Iris pigment epithelial cell (primary cell): ENCODE measurements around the gene FAM110D.

Source experiments
- DNase-seq: peaks from one replicate; pipeline ENCODE4 v3.0.0-alpha.2; 2011; ENCODE audit warnings: low read depth

Gene FAM110D

DNA sequence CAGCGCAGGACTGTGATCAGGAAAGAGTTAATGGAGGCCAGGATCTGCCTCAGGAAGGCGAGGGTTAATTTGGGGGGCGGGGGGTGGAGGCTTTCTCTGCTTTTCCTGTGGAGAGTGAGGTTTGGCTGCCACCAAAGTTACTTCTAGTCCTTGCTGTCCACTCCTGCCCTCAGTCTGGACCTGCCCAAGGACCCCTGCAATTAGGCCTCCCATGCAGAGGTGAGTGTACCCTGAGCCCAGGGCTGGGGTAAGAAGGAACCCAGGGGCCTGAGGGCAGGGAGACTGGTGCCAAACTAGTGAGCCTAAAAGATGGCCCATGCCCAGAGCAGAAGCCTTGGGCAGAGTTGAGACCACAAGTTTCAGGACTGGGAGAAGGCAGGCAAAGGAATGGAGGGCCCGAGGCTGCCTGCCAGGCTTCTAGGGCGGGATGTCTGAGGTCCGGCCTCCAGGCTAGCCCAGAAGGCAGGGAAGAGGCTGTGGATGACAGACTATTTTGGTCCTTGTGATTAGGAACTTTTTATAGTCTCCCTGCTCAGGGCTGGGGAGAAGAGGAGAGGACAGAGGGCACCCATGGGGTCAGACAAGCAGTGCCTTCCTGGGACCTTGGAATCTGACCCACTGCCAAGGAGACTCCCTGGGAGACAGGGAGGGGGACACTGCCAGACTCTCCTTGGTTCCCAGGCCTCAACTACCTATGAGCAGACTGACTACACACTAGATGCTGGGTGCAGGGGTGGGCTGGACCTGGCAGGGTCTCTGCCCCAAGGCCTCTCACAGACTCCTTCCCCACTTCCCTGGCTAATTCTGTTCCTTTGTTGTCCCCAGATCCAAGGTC lies at the start of gene FAM110D:
TSS of gene FAM110D (plus strand) at position 172 of the 835 bp plus-strand sequence. CDS start 2,213 bp downstream, outside the sequence.
- no peak for DNase-seq

DNA sequence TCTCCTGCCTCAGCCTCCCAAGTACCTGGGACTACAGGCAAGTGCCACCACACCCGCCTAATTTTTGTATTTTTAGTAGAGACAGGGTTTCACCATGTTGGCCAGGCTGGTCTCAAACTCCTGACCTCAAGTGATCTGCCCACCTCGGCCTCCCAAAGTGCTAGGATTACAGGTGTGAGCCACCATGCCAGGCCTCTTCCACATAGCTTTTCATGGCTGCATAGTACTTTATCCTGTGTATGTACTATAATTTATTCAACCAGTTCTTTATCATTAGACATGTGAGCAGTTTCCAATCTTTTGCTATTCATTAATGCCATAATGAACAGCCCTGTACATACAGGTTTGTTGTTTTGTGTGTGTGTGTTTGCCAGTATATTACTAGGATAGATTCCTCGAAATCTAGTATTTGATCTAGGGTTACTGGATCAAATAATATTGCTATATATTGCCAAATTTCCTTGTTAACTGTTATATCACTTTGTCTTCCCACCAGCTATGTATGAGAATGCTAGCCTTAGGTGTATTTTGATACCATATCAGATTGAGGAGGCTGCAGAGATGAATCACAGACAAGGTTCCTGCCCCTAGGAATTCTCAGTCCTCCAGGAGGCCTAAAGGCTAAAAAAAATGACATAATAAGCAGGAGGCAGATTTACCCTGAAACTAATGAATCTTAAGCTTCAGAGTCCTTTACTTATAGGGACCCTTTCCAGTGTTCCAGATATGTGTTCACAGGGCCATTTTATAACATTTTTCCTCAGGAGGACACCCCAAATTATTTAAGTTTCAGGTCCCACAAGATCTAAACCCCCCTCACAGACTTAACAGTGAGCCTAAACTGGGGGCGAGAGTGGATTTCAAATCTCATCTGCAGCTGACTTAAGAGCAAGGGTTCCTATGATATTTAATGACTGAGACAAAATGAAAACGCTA lies 49.4 kb upstream of the FAM110D start:
- DNase-seq: no peak

DNA sequence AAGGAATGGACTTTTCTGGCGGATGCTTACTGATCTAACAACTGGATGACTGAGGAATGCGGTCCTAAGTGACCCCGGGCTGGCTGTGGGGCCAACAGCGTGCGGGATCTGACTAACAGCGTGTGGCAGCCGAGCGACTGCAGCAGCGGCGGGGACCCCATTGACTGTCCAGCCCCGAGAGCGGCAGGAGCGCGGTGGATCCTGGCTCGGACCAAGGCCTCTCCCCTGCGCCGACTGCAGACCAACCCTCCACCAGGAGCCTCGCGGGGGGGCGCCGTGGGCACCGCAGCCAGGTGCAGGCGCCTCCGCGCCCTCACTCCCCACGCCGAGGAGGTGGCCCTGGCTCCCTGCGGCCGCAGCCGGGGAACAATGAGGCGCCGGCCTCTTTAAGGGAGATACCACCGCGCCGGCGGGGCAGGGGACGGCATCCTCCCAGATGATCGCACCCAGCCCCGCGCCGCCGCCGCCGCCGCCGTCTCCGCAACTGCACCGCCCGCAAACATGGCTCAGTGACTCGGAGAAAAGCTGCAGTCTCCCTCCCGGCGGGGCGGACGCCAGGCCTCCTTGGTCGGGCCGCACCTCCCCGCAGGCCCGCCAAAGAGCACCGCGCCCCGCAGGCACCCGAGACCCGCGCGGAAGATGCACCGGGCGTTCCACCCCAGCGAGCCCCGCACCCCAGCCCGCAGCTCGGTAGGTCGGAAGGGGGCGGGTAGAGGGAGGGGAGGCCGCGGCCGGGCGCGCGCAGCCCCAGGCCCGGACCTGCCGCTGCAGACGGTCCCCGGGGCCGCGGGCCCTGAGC lies 47.9 kb upstream of the FAM110D start:
- DNase-seq: peak; percentile 65

DNA sequence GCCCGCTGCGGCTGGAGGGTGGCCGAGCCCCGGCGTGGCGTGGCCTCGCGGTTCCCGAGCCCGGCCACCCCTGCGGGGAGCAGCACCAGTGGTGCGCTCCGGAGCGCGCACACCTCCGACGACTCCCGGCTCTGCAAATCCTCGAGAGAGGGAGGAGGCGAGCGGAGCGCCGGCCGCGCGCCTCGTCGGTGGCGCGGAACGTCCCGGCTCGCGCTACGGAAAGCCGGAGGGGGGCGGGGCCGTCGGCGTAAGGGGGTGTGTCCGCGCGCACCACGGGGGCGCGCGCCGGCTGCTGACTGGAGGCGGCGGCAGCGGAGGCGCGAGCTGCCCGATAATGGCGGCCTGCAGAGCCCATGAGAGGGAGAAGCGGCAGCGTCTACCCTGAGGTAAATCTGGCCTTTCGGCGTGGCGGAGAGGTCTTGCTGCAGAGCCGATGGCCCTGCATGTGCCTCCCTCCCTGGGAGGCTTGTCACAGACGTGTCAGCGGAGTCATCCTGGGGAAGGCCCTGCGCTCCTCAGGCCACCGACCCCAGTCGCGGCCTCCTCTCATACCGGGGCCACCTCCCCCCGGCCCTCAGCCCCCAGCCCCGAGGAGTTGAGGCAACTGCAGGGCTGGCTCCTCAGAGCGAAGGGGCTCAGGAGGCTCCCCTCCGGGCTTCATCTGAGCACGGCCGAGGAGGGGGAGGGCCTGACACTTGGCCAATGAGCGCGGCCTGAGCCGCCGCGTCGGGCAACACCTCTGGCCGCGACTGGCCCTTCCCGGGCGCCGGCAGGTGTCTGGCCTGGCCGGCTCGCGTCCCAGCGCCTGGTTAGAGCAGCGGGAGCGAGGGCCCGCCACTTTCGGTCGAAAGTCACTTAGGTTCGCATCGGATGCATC lies 47.1 kb upstream of the FAM110D start, which contains the start of gene PDIK1L:
TSS of gene PDIK1L (plus strand) at position 295 of the 877 bp plus-strand sequence. CDS start 2,485 bp downstream, outside the sequence.
- peak; percentile 98 for DNase-seq

DNA sequence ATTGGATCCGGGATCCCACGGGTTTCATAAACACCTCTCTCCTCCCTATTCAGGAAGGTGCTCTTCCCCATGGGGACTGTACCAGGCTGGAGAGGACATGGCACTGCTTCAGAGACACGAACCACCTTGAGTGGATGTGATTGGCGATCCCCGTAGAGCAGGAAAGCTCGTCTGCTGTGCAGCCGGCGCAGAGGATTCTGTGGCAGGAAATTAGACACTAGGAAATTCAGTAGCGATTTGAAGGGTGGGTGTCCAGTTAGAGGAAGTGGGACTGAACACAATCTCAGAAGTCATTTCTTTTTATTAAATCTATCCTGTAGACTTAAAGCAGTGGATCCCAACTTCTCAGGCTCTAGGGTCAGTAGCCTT lies 46.5 kb upstream of the FAM110D start:
- DNase-seq: no peak

DNA sequence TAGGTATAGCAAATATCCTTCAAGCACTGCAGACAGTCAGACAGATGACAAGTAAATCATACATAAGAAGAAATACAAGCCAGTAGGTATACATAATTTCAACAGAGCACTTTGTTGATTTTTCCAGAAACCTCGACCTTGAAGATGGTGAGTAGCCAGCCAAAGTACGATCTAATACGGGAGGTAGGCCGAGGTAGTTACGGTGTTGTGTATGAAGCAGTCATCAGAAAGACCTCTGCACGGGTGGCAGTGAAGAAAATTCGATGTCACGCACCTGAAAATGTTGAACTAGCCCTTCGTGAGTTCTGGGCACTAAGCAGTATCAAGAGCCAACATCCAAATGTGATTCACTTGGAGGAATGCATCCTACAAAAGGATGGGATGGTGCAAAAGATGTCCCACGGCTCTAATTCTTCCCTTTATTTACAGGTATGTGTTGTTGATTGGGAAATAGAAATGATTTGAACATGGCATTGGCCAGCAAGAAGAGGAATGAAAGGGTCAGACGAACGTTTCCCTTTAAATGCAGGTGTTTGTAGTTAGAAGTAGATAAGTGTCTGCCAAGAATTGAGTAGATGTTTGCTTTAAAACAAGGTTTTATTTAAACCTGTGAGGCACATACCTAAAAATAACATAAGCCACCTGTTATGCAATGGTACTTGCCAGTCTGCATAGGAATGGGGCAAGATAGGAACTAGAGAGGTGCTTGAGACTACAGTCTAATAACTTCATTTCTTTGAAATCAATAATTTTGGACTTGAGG lies 44.5 kb upstream of the FAM110D start:
- DNase-seq: no peak

DNA sequence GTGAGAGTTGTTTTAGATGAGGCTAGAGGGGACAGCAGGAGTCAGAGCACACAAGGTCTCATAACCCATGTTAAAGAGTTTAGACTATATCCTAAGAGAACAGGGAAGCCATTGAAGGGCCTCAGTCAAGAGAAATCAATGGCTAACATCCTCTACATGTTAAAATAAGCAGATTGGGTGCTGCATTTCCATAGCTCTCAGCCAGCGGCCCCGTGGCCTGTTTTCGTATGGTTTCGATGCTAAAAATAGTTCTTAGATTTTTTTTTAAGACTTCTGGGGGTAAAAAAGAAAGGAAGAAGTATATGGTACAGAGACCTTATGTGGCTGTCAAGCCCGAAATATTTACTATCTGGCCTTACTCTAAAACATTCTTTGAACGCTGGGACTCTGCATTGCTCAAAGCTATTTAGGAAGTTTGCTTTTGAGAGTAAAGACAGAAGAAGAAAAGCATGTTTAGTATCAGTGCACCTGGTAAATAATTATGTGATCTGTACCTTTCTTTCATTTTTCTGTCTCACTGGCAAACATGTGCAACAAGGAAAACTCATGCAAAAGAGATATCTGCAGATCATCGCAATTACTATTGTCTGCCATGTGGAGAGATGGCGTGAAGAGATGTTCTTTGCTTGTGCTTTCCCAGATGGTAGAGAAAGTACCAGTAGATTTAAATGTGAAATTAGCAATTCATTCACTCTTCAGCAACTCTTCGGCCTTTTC lies 38.8 kb upstream of the FAM110D start:
- DNase-seq: no peak

DNA sequence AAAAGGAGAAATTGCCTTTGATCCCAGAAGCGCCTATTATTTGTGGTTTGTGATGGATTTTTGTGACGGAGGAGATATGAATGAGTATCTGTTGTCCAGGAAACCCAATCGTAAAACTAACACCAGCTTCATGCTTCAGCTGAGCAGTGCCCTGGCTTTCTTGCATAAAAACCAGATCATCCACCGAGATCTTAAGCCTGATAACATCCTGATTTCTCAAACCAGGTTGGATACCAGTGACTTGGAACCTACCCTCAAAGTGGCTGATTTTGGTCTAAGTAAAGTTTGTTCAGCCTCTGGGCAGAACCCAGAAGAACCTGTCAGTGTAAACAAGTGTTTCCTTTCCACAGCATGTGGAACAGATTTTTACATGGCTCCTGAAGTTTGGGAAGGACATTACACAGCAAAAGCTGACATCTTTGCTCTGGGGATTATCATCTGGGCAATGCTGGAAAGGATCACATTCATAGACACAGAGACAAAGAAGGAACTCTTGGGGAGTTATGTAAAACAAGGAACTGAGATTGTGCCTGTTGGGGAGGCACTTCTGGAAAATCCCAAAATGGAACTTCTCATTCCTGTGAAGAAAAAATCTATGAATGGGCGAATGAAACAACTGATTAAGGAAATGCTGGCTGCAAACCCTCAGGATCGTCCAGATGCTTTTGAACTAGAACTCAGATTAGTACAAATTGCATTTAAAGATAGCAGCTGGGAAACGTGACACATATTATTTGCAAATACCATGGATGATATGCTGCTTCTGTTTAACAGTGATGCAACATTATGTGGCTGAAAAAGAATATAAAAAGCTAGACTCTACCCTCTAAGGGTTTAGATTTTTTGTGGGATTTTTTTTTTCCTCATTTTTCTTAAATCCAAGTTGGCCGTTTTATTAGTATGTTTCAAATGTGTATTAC lies 36.8 kb upstream of the FAM110D start:
- DNase-seq: no peak

DNA sequence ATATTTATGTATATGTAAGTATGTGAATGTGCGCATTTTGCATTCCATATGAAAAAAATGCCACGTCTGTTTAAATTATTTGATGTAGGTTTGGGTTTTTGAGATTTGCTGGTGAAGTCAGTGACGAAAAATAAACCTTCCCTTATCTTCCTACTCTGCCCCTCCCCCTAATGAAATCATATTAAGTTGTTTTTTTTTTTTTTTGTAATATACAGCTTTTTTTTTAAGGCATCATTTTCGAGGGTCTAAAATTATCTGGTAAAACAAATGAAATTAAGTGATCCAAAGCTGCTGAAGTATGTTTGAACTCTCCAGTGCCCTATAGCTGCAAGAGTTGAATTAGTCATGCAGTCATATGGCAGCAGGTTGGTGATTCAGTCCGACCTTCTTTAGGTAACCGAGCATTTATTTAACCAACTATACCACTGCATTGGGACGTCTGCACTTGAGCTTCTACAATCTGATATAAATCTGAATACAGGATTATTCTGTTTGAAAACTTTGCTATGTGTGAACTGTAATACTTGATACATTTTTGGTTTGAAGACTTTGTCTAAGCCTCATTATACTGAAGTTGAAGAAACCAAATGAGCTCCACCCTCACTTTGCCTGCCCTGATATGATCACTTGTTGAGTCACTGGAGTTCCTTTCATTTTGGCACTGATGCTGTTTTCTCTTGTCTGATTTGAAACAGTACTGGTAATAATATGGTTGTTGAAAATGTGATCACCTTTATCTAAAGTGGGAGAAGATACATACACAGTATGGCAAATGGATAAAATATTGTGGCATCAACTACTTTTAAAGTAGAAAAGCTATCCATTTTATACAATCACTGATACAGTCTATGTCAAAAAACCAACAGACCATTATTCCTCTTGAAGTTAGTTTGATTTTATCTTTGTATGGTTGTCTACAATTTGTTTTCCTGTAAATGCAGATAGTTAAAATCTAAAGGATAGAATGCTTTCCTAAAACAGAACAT lies 35.6 kb upstream of the FAM110D start:
- peak; percentile 78 for DNase-seq

DNA sequence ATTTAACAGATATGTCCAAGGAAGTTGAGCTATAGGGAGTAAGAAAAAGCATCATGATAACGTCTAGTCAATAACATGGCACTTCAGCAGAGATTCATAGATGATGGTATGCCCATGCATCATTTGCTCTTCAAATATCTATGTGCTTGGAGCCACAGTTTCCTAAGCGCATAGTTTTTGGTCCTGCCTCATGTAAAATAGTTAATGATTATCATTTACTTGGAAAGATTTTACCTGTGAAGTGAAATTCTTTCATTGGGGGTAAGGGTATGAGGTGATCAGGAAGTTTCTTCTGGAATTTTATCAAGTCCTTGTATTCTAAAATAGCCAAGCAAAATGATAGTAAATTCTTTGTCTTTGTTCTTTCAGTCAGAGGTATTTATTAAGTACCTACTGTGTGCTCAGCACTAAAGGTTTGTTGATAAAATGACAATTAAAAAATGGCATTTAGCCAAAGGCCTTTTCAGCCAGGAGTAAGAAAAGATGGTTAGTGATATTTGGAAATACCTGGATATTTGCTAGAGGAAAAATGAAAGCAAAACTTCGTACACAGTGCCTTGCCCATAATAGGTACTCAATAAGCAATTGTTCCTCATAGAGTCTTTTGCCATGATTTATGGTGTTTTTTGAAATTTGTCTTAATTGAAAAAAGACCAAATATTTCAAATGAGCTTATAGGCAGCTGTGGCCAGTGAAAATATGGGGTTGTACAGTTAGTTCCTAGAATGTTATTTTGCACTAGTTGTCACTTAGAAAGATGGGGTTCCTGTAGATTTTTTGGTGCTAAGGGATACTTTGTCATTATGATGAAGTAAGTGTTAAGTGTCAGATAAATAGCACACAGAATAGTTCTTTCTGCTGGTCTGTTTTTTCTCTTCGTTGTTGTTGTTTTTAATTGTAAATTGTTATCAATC lies 34.2 kb upstream of the FAM110D start:
- no peak for DNase-seq

DNA sequence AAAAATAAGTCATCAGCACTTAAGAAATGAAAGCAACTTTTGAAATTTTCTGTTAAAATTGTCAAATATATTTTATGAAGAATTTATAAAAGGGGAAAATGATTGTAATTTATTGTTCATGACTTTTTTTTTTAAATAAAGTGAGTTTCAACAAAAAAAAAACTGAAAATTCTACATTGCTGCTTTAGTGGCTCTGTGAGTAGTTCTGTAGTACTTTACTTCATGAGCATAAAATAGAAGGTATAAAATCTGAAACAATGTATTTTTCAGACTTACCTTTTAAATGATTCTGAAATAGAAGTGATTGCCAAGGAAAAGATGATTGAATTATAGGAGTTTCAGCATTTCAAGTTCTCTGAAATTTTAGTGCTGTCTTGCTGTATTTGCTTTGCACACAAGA lies 33.5 kb upstream of the FAM110D start:
- no peak for DNase-seq

DNA sequence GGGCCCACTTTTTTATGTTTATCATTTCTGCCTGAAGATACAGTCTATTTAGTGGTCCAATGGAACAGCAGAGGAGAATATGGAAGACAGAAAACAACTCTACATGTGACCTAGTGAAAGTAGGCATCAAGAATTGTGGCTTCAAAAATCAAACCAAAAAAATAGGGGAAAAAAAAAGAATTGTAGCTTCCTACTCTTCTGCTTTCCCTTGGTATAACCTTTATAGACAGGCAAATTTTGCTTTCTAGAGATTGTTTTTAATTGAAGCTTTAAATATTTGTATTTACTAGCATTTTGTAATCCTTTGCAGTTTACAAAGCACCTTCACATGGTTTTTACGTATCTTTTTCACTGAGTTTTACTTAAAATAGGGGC lies 32.9 kb upstream of the FAM110D start:
- no peak for DNase-seq

DNA sequence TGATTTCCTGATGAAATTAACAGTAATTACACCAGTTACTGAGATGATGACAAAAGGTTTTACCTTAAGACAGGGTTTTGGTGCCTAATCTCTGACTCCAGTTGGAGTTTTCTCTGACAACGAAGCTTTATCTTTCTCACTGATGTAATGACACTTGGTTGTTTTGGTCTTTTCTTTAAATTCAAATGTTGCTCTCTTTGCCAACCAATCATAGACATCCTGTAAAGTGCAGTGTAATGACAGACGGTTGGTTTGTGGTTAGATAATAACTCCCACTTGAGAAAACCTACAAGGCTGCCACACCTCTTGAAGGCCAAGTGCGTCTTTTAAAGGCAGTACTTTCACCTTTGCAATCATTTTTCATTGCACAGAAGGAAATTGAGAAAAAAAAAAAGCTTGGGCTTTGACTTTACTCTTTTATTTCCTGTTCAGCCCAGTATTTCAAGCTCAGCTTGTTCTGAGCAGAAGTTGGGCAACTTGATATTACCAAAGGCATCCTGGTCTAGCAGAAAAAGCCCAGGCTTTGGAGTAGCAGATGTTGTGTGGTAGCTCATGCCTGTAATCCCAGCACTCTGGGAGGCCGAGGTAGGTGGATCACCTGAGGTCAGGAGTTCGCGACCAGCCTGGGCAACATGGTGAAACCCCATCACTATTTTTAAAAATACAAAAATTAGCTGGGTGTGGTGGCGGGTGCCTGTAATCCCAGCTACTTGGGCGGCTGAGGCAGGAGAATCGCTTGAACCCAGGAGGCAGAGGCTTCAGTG lies 32.4 kb upstream of the FAM110D start:
- DNase-seq: peak; percentile 30

DNA sequence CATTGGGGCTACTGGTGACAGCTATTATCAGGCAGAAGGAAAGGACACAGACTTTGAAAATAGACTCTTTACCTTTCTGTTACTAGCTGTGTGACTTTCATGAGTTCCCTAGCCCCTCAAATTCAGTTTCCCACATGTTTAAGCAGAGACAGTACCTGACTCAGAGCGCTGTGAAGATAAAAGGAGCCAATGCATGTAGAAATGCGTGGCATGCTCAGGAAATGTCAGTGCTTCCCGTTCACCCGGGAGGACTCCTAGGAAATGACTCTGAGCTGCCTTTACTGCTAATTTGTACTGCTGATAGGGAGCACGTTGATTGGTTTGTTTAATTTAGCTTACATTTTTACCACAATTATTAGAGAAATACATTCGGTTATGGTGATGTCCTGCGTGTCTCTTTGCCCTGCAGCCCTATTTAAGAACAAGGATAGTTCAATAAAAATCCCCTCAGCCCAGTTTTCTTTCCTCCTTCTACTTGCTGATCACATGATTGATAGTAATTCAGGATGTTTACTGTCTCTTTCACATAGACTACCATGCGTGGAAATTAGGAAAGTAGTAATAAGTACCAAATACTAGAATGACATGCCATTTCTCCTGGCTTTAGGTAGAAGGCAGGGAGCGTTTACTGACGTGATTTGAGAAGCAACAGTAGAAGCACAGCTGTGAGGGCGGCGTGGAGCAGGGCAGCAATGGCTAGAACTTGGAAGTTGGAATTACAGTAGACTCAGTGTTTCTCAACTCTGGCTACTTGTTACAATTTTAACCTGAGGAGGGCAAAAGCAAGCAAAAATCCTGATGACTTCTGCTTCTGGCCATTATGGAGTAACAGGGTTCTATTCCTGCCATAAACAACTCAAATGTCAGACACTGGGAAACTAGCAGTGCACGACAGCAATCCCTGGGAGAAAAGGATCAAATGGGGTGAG lies 31.4 kb upstream of the FAM110D start:
- no peak for DNase-seq
